Ascending aorta (tissue), 2 donors: Measurements from ENCODE around the gene MORN2. TPM values are rescaled to one million over a fixed set of nuclear protein-coding genes. Genes with fewer than 3 reads are reported as not detected.

ENCODE experiments used
- DNase-seq, 2 donors: peaks; one replicate each; pipeline ENCODE4 v3.0.0-alpha.2; 2019; ENCODE audit warnings: low spot score in 2 of 2
- H3K27ac ChIP-seq, 2 donors: fragments of 200-600 bp; sonication (generic); one replicate each; pipeline ENCODE4 v1.5.1; 2016 to 2017; ENCODE audit warnings: mild to moderate bottlenecking in 1 of 2
- H3K27me3 ChIP-seq: fragments of 200-600 bp; sonication (generic); one replicate; pipeline ENCODE4 v1.5.1; 2017
- H3K36me3 ChIP-seq, 2 donors: fragments of 200-600 bp; sonication (generic); one replicate each; pipeline ENCODE4 v1.5.1; 2016
- H3K4me1 ChIP-seq, 2 donors: fragments of 200-600 bp; sonication (generic); one replicate each; pipeline ENCODE4 v1.5.1; 2016 to 2017; ENCODE audit warnings: mild to moderate bottlenecking in 1 of 2
- H3K4me3 ChIP-seq, 2 donors: fragments of 200-600 bp; sonication (generic); one replicate each; pipeline ENCODE4 v1.5.1; 2016 to 2017; ENCODE audit warnings: mild to moderate bottlenecking in 1 of 2
- H3K9me3 ChIP-seq, 2 donors: fragments of 200-600 bp; sonication (generic); one replicate each; pipeline ENCODE4 v1.5.1; 2016
- CTCF ChIP-seq, 3 experiments: fragments of 200-600 bp in 2 of 3; fragments of 450-650 bp in 1 of 3; sonication (generic) in 2 of 3; IDR thresholded peaks; one replicate each; pipeline ENCODE4 v1.5.1; 2016 to 2019; ENCODE audit warnings: antibody characterized with exemption in 3 of 3, mild to moderate bottlenecking in 1 of 3, moderate library complexity in 1 of 3
- intact Hi-C: fragments of 100-400 bp; cut with DNase I; formaldehyde crosslinking; loops from one replicate; pipeline ENCODE4 v1.15.1; 2023
- total RNA-seq: library from RNA; depleted of rRNA; stranded (reverse); fragments of >200 nt; gene quantifications from one replicate; pipeline ENCODE4 v1.1.0, GENCODE V29; 2016

MORN2 gene
- total RNA-seq, 1 donor from 2014 or later: not detected

DNA sequence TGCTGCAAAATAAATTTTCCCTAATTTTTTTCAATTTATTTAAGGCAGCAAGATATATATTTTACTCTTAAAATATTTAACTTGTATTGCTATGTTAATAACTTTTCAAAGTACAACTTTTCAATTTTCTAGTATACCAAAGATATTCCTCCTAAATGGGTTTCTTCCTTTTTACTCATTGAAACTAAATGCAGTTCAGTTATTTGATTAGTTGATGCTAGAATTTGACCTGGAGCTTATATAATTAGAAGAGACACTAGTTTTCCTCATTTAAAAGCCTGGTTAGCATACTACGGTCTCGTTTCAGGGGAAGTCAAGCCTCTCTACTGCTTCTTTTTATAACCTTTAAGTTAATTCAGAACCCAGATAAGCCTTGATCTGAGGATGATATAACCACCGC is 13.8 kb downstream of the MORN2 start, which contains the start of gene ARHGEF33:
Gene ARHGEF33 (plus strand): TSS at position 301 of the 400 bp plus-strand sequence. CDS start 29,573 bp downstream, outside the sequence.
- H3K27me3 ChIP-seq: no peaks in the 10 kb centered on the region
- H3K27ac ChIP-seq: no peak within 1 kb of the TSS
- intact Hi-C loops: no loop called here
- no peaks in the 10 kb centered on the region for H3K4me1 ChIP-seq
- TF ChIP-seq CTCF (IDR thresholded peaks at IDR 0.05): no peak
- no peak within 1 kb of the TSS for H3K4me3 ChIP-seq
- no peak for DNase-seq
- no peaks in the 10 kb centered on the region for H3K9me3 ChIP-seq
- peaks cover 0 to 3% of the 10 kb centered on the region in 2 donors for H3K36me3 ChIP-seq

DNA sequence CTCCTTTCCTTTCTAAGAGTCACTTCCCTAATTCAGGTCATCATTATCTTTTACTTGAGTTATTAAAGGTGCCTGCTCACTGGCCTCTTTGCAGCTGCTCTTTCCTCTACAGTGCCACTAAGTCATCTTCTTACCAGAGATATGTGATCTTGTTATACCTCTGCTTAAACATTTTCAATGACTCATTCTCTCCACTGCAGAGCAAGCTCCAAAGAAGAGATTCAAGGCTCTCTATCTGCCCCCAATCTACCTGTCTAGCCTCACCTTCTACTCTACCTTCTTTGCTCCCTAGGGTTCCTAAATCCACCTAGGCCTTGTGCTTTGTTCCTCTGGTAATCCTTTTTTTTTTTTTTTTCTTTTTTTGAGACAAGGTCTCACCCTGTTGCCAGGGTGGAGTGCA is 17.0 kb downstream of the MORN2 start:
- Histone ChIP-seq H3K4me3 (no peak overlapping the region), H3K4me1 (no peaks in the 10 kb centered on the region), H3K27ac (no peak overlapping the region), H3K27me3 (no peaks in the 10 kb centered on the region), H3K36me3 (no peaks in the 10 kb centered on the region), H3K9me3 (no peaks in the 10 kb centered on the region)
- intact Hi-C loops: no loop called here
- no peak for DNase-seq
- TF ChIP-seq CTCF (IDR thresholded peaks at IDR 0.05): no peak

- no peak overlapping the region for H3K27ac ChIP-seq
- no peaks in the 10 kb centered on the region for H3K27me3 ChIP-seq
- no peaks in the 10 kb centered on the region for H3K4me1 ChIP-seq
- TF ChIP-seq CTCF (IDR thresholded peaks at IDR 0.05): no peak
- intact Hi-C loops: no loop called here
- H3K4me3 ChIP-seq: no peak overlapping the region
- H3K9me3 ChIP-seq: no peaks in the 10 kb centered on the region
- no peaks in the 10 kb centered on the region for H3K36me3 ChIP-seq
- DNase-seq: no peak
These were observed 22.5 kb downstream of the MORN2 start for GRCh38 chr2:38898256-38898655.

DNA sequence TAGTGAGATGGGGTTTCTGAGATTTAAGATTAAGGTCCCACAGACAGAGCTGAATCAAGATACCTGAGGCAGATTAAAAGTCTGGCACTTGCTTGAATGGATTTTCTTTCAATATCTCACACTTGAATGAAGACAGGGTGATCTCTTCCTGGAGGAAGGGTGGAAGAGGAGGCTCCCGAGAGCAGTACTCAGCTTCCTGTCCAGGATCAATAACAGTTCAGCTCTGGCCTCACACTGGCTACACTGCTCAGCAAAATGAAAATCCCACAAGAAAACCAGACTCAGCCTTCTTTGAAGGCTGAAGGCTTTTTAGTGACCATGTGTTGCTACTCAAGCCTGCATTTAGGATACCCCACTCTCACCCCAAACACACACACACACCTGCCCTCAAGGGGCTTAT is 24.9 kb downstream of the MORN2 start:
- H3K36me3 ChIP-seq: no peaks in the 10 kb centered on the region
- no peak overlapping the region for H3K4me3 ChIP-seq
- H3K27me3 ChIP-seq: no peaks in the 10 kb centered on the region
- no peaks in the 10 kb centered on the region for H3K9me3 ChIP-seq
- H3K4me1 ChIP-seq: no peaks in the 10 kb centered on the region
- TF ChIP-seq CTCF (IDR thresholded peaks at IDR 0.05): no peak
- DNase-seq: no peak
- intact Hi-C loops: no loop called here
- H3K27ac ChIP-seq: no peak overlapping the region

DNA sequence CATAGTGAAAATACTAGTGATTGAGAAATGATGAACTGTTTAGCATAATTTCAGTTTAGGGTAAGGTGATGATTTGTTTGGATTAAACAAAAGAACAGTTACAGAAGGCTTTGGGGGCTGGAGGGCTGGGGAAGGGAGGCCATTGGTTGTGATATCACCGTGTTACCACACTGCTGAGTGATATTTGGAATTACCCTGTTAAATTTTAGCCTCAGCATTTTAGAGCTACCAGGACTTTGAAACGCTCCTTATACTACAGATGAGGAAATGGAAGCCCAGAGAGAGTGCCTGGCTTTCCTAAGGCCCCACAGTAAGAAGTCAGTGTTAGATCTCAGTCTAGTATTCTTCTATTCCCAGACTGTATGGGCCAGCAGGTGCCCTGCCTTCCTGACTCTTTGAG is 29.5 kb downstream of the MORN2 start:
- intact Hi-C loops: no loop called here

More for the DNA sequence above, 29.5 kb downstream of the MORN2 start:
- TF ChIP-seq CTCF (IDR thresholded peaks at IDR 0.05): no peak
- no peaks in the 10 kb centered on the region for H3K4me1 ChIP-seq
- H3K27me3 ChIP-seq: no peaks in the 10 kb centered on the region
- no peaks in the 10 kb centered on the region for H3K9me3 ChIP-seq
- H3K36me3 ChIP-seq: no peaks in the 10 kb centered on the region
- no peak overlapping the region for H3K4me3 ChIP-seq
- no peak overlapping the region for H3K27ac ChIP-seq
- DNase-seq: no peak
